HepG2 (cell line): ENCODE results near the gene MRM3.

Experiments used
- BRCA1 ChIP-seq: sonication (generic); formaldehyde crosslinking; IDR thresholded peaks from 2 replicates; pipeline ENCODE4 v1.4.0; 2020; ENCODE audit warnings: missing genetic modification reagents
- CTCF ChIP-seq: sonication (generic); formaldehyde crosslinking; IDR thresholded peaks from 2 replicates; pipeline ENCODE4 v1.5.0; 2020; ENCODE audit warnings: mild to moderate bottlenecking, missing genetic modification reagents, moderate library complexity
- GTF2F1 ChIP-seq: fragments of 150-350 bp; IDR thresholded peaks from 2 replicates; pipeline ENCODE4 v1.6.1; 2014; ENCODE audit warnings: low read length
- HCFC1 ChIP-seq: fragments of 150-350 bp; IDR thresholded peaks from 2 replicates; pipeline ENCODE4 v1.6.1; 2014; ENCODE audit warnings: low read depth, low read length
- HOMEZ ChIP-seq: IDR thresholded peaks from 2 replicates; pipeline ENCODE4 v1.6.1; 2016; ENCODE audit warnings: low read depth
- MXI1 ChIP-seq: IDR thresholded peaks from 3 replicates; pipeline ENCODE4 v1.6.1; 2012; ENCODE audit warnings: low read depth, low read length, inconsistent platforms, borderline replicate concordance
- NFYB ChIP-seq: sonication (generic); formaldehyde crosslinking; IDR thresholded peaks from 2 replicates; pipeline ENCODE4 v1.4.0; 2020; ENCODE audit warnings: missing genetic modification reagents
- PPARG ChIP-seq: conservative IDR thresholded peaks from 2 replicates; pipeline ENCODE4 v1.6.1; 2016; ENCODE audit warnings: missing biosample characterization, missing genetic modification reagents
- RNF2 ChIP-seq: fragments of 450-650 bp; conservative IDR thresholded peaks from 2 replicates; pipeline ENCODE4 v1.6.1; 2016; ENCODE audit warnings: low read depth
- SRSF9 ChIP-seq: fragments of 200-400 bp; formaldehyde crosslinking; IDR thresholded peaks from 2 replicates; pipeline ENCODE4 v1.6.1; 2018; ENCODE audit warnings: borderline replicate concordance, mild to moderate bottlenecking, low read depth, low read length; ENCODE audit not compliant: insufficient read depth, poor library complexity, severe bottlenecking
- STAT6 ChIP-seq: sonication (generic); formaldehyde crosslinking; IDR thresholded peaks from 2 replicates; pipeline ENCODE4 v1.4.0; 2020; ENCODE audit warnings: missing genetic modification reagents, mild to moderate bottlenecking, borderline replicate concordance
- ZBTB37 ChIP-seq: sonication (generic); formaldehyde crosslinking; IDR thresholded peaks from 2 replicates; pipeline ENCODE4 v1.4.0; 2020; ENCODE audit warnings: mild to moderate bottlenecking, missing genetic modification reagents
- ZFAT ChIP-seq: sonication (generic); formaldehyde crosslinking; conservative IDR thresholded peaks from 2 replicates; pipeline ENCODE4 v1.8.1; 2023; ENCODE audit warnings: missing genetic modification reagents, inconsistent platforms
- ZNF18 ChIP-seq: sonication (generic); formaldehyde crosslinking; IDR thresholded peaks from 2 replicates; pipeline ENCODE4 v1.8.0; 2022; ENCODE audit warnings: mild to moderate bottlenecking, missing genetic modification reagents; ENCODE audit not compliant: insufficient replicate concordance

- TF ChIP-seq ZBTB37 (CRISPR knock-in tag) (no peak), ZFAT (no peak), SRSF9 (no peak), PPARG (CRISPR knock-in tag) (no peak), NFYB (no peak), CTCF (CRISPR knock-in tag) (no peak), ZNF18 (no peak), BRCA1 (CRISPR knock-in tag) (no peak), MXI1 (no peak), HOMEZ (CRISPR knock-in tag) (no peak), GTF2F1 (no peak), STAT6 (CRISPR knock-in tag) (no peak), HCFC1 (no peak), RNF2 (no peak)
Observed at GRCh38 chr17:801660-802059, 19.5 kb downstream of the MRM3 start.
